Central memory CD8-positive, alpha-beta T cell (primary cell): ENCODE measurements around the gene PGA5.

Experiments used
- ATAC-seq: fragments of 150-1000 bp; cut with Tn5 transposase; replicated peaks from 2 replicates; pipeline ENCODE4 v1.10.0; 2022; ENCODE audit warnings: mild to moderate bottlenecking, moderate FRiP score, moderate number of reproducible peaks; ENCODE audit not compliant: poor library complexity, severe bottlenecking; ENCODE audit errors: extremely low read depth
- DNase-seq, 2 donors: peaks; one replicate each; pipeline ENCODE4 v3.0.0; 2021; ENCODE audit warnings: low spot score in 2 of 2
- H3K27ac Mint-ChIP-seq: one replicate; pipeline ENCODE4 v1.8.0; 2022; ENCODE audit warnings: low read depth, mild to moderate bottlenecking, moderate library complexity, mixed read lengths
- H3K27me3 Mint-ChIP-seq: one replicate; pipeline ENCODE4 v1.8.0; 2022; ENCODE audit warnings: mixed read lengths
- H3K36me3 Mint-ChIP-seq: one replicate; pipeline ENCODE4 v1.8.0; 2022; ENCODE audit warnings: mild to moderate bottlenecking, moderate library complexity, mixed read lengths; ENCODE audit not compliant: insufficient read depth
- H3K4me1 Mint-ChIP-seq: one replicate; pipeline ENCODE4 v1.8.0; 2022; ENCODE audit warnings: mixed read lengths
- H3K4me3 Mint-ChIP-seq: one replicate; pipeline ENCODE4 v1.8.0; 2022; ENCODE audit warnings: mild to moderate bottlenecking, moderate library complexity, mixed read lengths
- H3K9me3 Mint-ChIP-seq: one replicate; pipeline ENCODE4 v1.8.0; 2022; ENCODE audit warnings: mixed read lengths

Gene PGA5

DNA sequence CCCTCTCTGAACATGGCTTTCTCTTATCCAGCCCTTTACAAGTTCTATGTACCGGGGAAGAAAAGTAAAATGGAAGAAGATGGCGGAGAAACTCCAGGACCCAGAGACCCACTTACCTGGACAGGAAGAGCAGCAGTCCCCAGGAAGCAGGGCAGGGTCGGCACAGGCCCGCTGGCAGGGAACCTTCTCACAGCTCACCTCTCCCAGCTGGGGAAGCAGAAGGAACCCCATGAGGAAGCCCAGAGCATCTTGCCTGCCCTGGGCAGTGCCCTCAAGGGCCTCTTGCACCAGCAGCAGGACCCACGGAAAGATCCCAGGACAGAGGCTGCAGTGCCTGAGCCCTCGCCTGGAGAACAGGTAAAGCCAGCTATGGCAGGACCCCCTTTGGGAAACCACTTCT, 23.4 kb downstream of the PGA5 start:
- ATAC-seq = no peak
- no peak overlapping the region for H3K4me3 Mint-ChIP-seq
- peaks cover 11% of the 10 kb centered on the region for H3K27me3 Mint-ChIP-seq
- H3K27ac Mint-ChIP-seq = peak overlapping the region; percentile 39
- peaks cover 2% of the 10 kb centered on the region for H3K36me3 Mint-ChIP-seq
- H3K9me3 Mint-ChIP-seq = no peaks in the 10 kb centered on the region
- no peak for DNase-seq
- no peaks in the 10 kb centered on the region for H3K4me1 Mint-ChIP-seq

DNA sequence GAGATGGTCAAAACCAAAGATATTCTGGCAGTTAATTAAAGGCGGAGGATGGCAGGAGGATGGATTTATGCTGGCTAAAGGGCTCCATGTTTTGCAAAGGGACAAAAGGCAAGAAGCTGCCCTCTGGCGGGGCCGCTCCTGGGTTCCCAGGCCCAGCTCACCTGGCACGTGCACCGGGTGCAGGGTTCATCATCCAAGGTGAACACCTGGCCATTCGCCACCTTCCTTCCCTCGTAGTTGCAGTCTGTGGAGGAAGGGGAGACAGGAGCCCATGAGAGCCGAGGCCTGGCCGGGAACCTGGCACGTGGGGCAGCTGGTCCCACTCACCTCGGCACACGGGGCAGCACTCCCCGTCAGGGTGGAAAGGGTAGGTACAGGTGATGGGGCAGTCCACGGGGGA, 23.8 kb downstream of the PGA5 start:
- H3K27me3 Mint-ChIP-seq = peaks cover 11% of the 10 kb centered on the region
- no peak overlapping the region for H3K4me3 Mint-ChIP-seq
- no peaks in the 10 kb centered on the region for H3K9me3 Mint-ChIP-seq
- DNase-seq (no peak), ATAC-seq (no peak)
- H3K4me1 Mint-ChIP-seq = no peaks in the 10 kb centered on the region
- no peak overlapping the region for H3K27ac Mint-ChIP-seq
- H3K36me3 Mint-ChIP-seq = peaks cover 2% of the 10 kb centered on the region

DNA sequence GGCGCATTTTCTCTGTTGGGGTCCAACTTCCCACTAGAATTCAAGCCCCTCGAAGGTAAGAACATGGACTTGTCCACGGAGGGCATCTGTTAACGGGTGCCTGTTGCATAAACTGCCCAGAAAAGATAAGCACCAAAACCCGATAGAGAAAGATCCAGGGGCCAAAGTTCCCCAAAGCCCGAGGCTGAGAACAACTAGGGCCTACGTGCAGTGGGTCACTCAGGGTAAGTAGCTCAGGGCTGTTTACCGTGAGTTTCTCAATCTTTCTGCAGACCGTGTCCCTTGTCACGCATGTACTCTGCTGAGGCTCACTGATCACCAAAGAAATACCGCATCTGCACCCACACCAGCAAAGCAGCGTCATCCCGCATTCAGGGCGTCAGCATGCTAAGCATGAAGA, 24.4 kb downstream of the PGA5 start:
- DNase-seq = no peak
- no peaks in the 10 kb centered on the region for H3K4me1 Mint-ChIP-seq
- no peak for ATAC-seq
- H3K36me3 Mint-ChIP-seq = peaks cover 2% of the 10 kb centered on the region
- H3K27ac Mint-ChIP-seq = no peak overlapping the region
- no peaks in the 10 kb centered on the region for H3K9me3 Mint-ChIP-seq
- H3K4me3 Mint-ChIP-seq = no peak overlapping the region
- peaks cover 11% of the 10 kb centered on the region for H3K27me3 Mint-ChIP-seq

DNA sequence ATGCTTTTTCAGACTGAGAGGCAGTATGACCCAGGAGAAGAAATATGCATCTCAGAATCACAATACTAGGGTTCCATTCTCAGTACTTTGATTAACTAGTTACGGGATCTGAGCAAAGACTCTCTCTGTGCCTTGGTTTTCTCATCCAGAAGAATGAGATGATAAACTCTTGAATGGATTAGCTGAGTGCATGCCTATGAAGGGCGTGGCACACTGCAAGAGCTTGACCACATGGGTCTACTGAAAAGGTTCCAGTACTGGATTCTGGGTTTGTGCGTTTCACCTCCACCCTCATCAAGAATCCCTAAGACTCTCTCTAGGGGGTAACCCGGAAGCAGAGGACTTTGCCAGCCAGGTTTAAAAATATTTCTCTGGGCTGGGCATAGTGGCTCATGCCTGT, 25.6 kb downstream of the PGA5 start:
- H3K9me3 Mint-ChIP-seq = no peaks in the 10 kb centered on the region
- H3K4me1 Mint-ChIP-seq = no peaks in the 10 kb centered on the region
- H3K27me3 Mint-ChIP-seq = peaks cover 11% of the 10 kb centered on the region
- no peak overlapping the region for H3K4me3 Mint-ChIP-seq
- peaks cover 2% of the 10 kb centered on the region for H3K36me3 Mint-ChIP-seq
- no peak for ATAC-seq
- no peak overlapping the region for H3K27ac Mint-ChIP-seq
- DNase-seq = no peak

DNA sequence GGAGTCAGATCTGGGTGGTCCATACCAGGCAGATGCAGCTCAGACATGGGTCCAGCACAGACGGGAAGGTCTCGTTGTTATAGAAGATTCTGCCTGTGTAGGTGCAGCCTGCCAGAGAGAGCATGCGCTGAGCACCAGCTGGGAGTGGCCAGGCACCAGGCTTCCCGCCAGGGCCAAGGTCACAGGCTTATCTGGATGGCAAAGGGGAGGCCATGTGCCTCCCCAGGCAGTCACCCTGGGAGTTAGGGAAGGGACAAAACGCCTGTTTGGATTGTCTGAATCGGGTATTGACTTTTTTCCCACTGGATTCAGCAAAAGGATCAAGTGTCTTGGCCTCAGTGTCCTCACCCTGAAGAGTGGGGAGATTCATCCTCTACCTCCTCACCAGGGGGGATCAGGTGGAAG, 26.5 kb downstream of the PGA5 start:
- Mint-ChIP-seq H3K27me3 (peaks cover 11% of the 10 kb centered on the region), H3K4me3 (no peak overlapping the region), H3K36me3 (peaks cover under 1% of the 10 kb centered on the region), H3K27ac (no peak overlapping the region), H3K9me3 (no peaks in the 10 kb centered on the region), H3K4me1 (no peaks in the 10 kb centered on the region)
- no peak for ATAC-seq
- DNase-seq = no peak

DNA sequence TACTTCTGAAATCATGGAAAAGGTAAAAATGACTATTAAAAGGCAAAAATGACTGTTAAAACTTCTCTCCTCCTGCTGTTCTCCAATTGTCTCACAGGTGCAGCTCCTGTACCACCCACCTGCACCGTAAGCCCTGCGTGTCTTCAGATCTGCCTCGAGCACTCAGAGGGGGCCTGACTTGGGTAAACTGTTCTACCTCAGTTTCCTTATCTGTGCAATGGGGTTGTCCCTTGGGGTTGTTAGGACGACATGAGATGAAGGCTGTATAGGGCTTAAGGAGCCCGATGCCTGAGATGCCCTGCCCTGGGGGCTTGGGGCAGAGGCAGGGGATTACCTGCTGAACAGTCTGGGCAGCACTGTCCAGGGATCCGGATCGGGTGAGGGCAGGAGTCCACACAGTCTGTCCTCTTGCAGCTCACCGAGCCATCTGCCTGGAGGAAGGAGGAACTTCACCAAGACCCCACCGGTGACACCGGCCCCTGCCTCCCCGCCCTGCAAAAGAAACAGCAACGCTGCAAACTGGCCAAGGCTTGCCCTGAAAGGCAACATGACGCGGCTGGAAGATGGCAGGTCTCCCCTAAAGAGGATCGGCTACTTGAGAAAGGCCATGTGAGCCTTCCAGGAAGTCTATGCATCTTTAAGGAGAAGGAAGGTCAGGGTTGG, 27.7 kb downstream of the PGA5 start:
- no peaks in the 10 kb centered on the region for H3K4me1 Mint-ChIP-seq
- ATAC-seq = no peak
- no peak overlapping the region for H3K4me3 Mint-ChIP-seq
- H3K9me3 Mint-ChIP-seq = no peaks in the 10 kb centered on the region
- no peak overlapping the region for H3K27ac Mint-ChIP-seq
- peaks cover 9% of the 10 kb centered on the region for H3K27me3 Mint-ChIP-seq
- no peaks in the 10 kb centered on the region for H3K36me3 Mint-ChIP-seq
- no peak for DNase-seq

DNA sequence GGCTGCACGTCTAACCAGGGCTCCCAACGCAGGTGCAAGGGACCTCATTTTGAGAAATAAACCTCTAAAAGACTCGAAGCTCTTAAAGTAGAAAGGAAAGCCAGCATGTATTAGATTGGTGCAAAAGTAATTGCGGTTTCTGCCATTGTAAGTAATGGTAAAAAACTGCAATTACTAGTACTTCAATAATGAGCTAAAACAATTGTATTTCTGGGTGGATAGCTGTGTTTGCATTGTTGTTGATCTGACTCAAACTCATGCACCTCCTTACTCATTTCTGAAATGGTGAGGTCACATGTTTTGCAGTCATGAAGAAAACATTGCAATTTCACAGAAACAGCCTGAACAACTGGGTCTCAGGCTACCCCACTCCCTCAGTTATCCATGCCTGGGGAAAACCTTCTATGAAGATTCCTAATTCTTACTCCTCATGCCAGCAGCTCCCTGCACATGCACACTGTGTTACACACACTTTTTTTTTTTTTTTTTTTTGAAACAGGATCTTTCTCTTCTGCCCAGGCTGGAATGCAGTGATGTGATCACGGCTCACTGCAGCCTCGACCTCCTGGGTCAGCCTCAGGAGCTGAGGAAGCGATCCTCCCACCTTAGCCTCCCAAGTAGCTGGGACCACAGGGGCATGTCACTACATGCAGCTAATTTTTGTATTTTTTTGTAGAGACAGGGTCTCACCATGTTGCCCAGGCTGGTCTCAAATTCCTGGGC, 29.5 kb downstream of the PGA5 start:
- DNase-seq = no peak
- no peaks in the 10 kb centered on the region for H3K36me3 Mint-ChIP-seq
- H3K9me3 Mint-ChIP-seq = no peaks in the 10 kb centered on the region
- no peak overlapping the region for H3K27ac Mint-ChIP-seq
- H3K27me3 Mint-ChIP-seq = no peaks in the 10 kb centered on the region
- H3K4me3 Mint-ChIP-seq = no peak overlapping the region
- no peak for ATAC-seq
- H3K4me1 Mint-ChIP-seq = no peaks in the 10 kb centered on the region

DNA sequence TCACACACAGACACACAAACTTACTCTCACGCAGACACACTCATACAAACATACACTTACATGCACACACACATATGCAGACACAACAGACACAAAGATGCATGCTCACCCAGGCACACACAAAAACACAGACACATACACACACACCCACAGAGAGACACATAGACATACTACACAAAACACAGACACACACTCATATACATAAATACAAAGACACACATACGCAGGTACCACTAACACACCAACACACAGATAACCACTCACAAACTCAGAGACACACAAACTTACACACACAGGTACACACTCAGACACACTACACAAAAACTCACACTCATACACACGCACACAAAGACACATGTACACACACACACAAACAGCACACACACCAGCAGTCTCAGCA, 31.8 kb downstream of the PGA5 start:
- ATAC-seq = no peak
- Mint-ChIP-seq H3K36me3 (no peaks in the 10 kb centered on the region), H3K27ac (no peak overlapping the region), H3K27me3 (peaks cover under 1% of the 10 kb centered on the region), H3K4me3 (no peak overlapping the region), H3K4me1 (no peaks in the 10 kb centered on the region), H3K9me3 (no peaks in the 10 kb centered on the region)
- no peak for DNase-seq

DNA sequence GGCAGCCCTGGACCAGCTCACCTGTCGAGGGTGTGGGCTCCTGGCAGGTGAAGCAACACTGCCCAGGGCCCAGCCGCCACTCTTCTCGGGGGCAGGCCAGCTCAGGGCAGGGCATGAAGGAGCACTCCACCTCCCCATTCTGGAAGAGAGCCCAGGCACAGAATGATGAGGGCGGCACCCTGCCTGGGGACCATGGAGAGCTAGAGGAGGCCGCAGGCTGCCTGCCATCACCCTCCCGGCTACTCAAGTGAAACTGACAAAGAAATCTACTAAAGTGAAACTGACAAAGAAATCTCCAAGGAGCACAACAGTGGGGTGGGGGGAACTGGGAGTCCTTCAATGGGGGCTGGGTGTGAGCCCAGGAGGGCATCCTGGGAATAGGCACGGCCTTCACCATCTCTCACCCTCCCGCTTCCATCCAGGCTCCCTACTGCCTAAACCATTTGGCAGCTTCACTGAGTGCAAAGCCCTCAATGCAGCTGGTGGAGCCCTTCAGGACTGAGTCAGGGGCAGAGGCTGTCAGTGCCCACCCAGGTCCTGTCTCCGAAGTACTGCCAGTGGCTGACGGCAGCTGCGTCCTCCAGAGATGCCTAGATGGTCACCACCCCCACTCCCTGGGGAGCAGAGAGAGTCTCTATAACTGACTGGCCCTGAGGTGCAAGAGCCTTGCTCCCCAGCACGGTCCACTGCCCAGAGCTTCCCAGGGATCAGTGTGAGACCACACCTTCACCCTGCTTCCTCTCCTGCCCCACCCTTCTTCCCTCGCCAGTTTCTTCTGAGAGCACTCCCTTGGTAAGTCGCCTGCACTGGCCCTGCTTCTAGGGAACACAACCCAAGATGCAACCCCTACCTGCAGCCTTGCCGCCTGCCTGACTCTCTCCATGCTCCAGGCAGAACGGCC, 32.5 kb downstream of the PGA5 start:
- no peaks in the 10 kb centered on the region for H3K36me3 Mint-ChIP-seq
- H3K27ac Mint-ChIP-seq = no peak overlapping the region
- no peak overlapping the region for H3K4me3 Mint-ChIP-seq
- no peak for ATAC-seq
- DNase-seq = no peak
- peaks cover 7% of the 10 kb centered on the region for H3K27me3 Mint-ChIP-seq
- no peaks in the 10 kb centered on the region for H3K4me1 Mint-ChIP-seq
- no peaks in the 10 kb centered on the region for H3K9me3 Mint-ChIP-seq

DNA sequence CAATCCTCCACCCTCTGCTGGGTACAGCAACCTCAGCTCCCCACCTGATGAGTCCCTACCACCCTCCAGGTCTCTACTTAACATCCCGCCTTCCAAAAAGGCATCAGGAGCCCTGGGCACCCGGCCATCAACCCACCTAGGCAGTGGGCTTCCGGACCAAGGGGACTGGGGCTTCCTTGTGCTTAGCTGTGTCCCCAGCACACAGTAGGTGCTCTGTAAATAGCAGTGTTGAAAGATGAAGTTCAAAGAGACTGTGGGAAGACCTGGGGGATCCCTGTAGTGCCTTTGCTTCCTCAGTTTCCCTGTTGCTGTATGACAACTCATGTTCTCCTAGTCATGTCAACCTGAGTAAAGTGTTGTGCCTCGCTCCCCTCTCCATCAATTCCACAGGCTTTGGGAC, 33.1 kb downstream of the PGA5 start:
- Mint-ChIP-seq H3K4me3 (no peak overlapping the region), H3K36me3 (no peaks in the 10 kb centered on the region), H3K4me1 (no peaks in the 10 kb centered on the region), H3K27ac (no peak overlapping the region), H3K27me3 (peaks cover 10% of the 10 kb centered on the region), H3K9me3 (no peaks in the 10 kb centered on the region)
- DNase-seq (no peak), ATAC-seq (no peak)

DNA sequence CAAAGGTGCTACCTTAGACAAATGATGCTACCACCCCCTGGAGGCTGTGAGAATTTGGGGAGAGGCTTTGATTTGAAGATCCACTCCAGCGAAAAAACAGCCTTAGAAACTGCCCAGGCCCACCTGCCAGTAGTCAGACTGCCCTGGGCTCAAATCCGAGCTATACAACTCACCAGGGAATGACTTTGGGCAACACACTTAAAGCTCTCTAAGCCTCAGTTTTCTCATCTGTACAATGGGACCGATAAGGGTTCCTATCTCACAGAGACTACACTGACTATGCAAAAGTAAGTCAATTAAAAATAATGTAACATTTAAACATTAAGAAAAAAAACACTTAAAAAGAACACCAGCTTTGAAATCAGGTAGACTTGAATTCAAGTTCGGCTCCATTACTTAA, 34.2 kb downstream of the PGA5 start:
- DNase-seq (no peak), ATAC-seq (no peak)
- H3K9me3 Mint-ChIP-seq = no peaks in the 10 kb centered on the region
- no peaks in the 10 kb centered on the region for H3K4me1 Mint-ChIP-seq
- no peaks in the 10 kb centered on the region for H3K36me3 Mint-ChIP-seq
- H3K27me3 Mint-ChIP-seq = peaks cover 10% of the 10 kb centered on the region
- H3K27ac Mint-ChIP-seq = no peak overlapping the region
- H3K4me3 Mint-ChIP-seq = no peak overlapping the region

DNA sequence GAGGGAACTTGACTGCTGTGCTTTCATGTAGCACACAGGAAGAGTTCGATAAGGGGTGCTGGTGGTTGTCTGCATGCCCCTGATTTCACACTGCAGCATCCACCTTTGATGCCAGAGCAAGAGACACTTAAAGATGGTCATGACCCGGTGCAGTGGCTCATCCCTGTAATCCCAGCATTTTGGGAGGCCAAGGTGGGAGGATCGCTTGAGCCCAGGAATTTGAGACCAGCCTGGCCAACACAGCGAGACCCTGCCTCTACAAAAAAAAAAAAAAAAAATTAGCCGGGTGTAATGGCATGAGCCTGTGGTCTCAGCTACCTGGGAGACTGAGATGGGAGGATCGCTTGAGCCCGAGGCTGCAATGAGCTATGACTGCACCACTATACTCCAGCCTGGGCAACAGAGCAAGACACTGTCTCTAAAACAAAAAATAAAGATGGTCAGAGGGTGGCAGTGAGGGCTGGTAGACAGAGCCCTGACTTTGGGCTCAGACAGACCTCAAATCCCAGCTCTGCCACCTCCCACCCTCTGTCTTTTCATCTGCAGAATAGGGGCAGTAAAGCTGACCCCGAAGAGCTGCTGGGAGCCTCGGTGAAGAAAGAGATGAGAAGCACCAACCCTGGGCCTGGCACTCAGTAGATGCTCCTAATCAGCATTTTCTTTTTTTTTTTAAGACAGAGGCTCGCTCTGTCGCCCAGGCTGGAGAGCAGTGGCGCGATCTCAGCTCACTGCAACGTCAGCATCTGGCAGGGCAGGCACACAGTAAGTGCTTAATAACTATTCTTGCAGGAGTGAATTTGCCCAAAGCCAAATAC, 36.4 kb downstream of the PGA5 start:
- DNase-seq (no peak), ATAC-seq (no peak)
- no peak overlapping the region for H3K4me3 Mint-ChIP-seq
- H3K9me3 Mint-ChIP-seq = no peaks in the 10 kb centered on the region
- H3K36me3 Mint-ChIP-seq = no peaks in the 10 kb centered on the region
- peaks cover 10% of the 10 kb centered on the region for H3K27me3 Mint-ChIP-seq
- peaks cover 5% of the 10 kb centered on the region for H3K4me1 Mint-ChIP-seq
- no peak overlapping the region for H3K27ac Mint-ChIP-seq
